Activated CD8-positive, alpha-beta T cell treated with anti-CD3 and anti-CD28 coated beads, Interleukin-2, amount 10 ng/mL, durations not matched to agents 7 days and 5 days (primary cell): ENCODE data around the gene MMAA. TPM values are rescaled to one million over a fixed set of nuclear protein-coding genes. Genes with fewer than 3 reads are reported as not detected.
"Not testable (repeated sequence)": the region's sequence is repeated elsewhere in the genome, so short reads cannot be mapped to it uniquely, and the experiment has no call there.

ENCODE experiments used
- ATAC-seq: fragments of 150-1000 bp; cut with Tn5 transposase; one replicate; pipeline ENCODE4 v1.10.0; 2021; ENCODE audit warnings: moderate library complexity
- CTCF ChIA-PET: fragments of 350-600 bp; sonication (Branson Sonifier 250); formaldehyde crosslinking; loops from one replicate; lab custom pipeline; 2021; ENCODE audit warnings: antibody characterized with exemption; lab: Charles Lee
- POLR2A ChIA-PET: fragments of 350-600 bp; sonication (Branson Sonifier 250); formaldehyde crosslinking; loops from one replicate; lab custom pipeline; 2021; ENCODE audit warnings: antibody characterized with exemption; lab: Charles Lee
- DNase-seq: peaks from one replicate; pipeline ENCODE4 v3.0.0-alpha.2; 2020
- H3K27ac Mint-ChIP-seq: one replicate; pipeline ENCODE4 v1.8.0; 2021; ENCODE audit warnings: mild to moderate bottlenecking, mixed read lengths
- H3K27me3 Mint-ChIP-seq: one replicate; pipeline ENCODE4 v1.8.0; 2021; ENCODE audit warnings: low read depth, mixed read lengths
- H3K36me3 Mint-ChIP-seq: one replicate; pipeline ENCODE4 v1.8.0; 2021; ENCODE audit warnings: low read depth, mixed read lengths
- H3K4me1 Mint-ChIP-seq: one replicate; pipeline ENCODE4 v1.8.0; 2021; ENCODE audit warnings: low read depth, mixed read lengths
- H3K4me3 Mint-ChIP-seq: one replicate; pipeline ENCODE4 v1.8.0; 2021; ENCODE audit warnings: mild to moderate bottlenecking, mixed read lengths
- H3K9me3 Mint-ChIP-seq: one replicate; pipeline ENCODE4 v1.8.0; 2022; ENCODE audit warnings: mixed read lengths; ENCODE audit not compliant: insufficient read depth
- total RNA-seq, 2 experiments: library from RNA; stranded (reverse); gene quantifications; one replicate each; pipeline ENCODE4 v1.2.3, GENCODE V29; 2021

Gene MMAA
- total RNA-seq, 2 experiments from 2014 or later, result 6.8 to 8.2 TPM

DNA sequence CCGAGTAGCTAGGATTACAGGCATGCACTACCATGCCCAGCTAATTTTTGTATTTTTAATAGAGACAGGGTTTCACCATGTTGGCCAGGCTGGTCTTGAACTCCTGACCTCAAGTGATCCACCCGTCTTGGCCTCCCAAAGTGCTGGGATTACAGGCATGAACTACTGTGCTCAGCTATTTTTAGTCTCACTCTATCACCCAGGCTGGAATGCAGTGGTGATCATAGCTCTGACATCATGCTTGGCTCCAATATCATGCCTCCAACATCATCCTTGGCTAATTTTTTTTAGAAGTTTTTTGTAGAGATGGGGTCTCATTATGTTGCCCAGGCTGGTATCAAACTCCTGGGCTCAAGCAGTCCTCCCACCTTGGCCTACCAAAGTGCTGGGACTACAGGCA, 21.1 kb downstream of the MMAA start:
- ATAC-seq, H3K27me3 Mint-ChIP-seq, DNase-seq, H3K4me3 Mint-ChIP-seq, H3K27ac Mint-ChIP-seq, CTCF ChIA-PET, H3K9me3 Mint-ChIP-seq: not testable (repeated sequence)
- POLR2A ChIA-PET, result interaction anchor here (0.6 kb wide), 1 partner anchor 887 kb away, joined by 3 read pairs; no protein-coding TSS in a partner anchor
- Mint-ChIP-seq H3K4me1 (peaks cover 11% of the 10 kb centered on the region), H3K36me3 (peaks cover 17% of the 10 kb centered on the region)

- no peak for ATAC-seq
- POLR2A ChIA-PET, result no interaction called here
- CTCF ChIA-PET, result interaction anchor here (0.7 to 1.8 kb wide), 3 partner anchors 10 to 34 kb away, joined by 3 to 6 read pairs (median 3); no protein-coding TSS in a partner anchor
These were observed 24.1 kb downstream of the MMAA start for GRCh38 chr4:145643295-145643694.

GRCh38 chr4:145644699-145645098, 25.5 kb downstream of the MMAA start:
- Mint-ChIP-seq H3K36me3 (peaks cover 12% of the 10 kb centered on the region), H3K4me3 (no peak overlapping the region), H3K4me1 (no peaks in the 10 kb centered on the region), H3K27me3 (no peaks in the 10 kb centered on the region), H3K27ac (no peak overlapping the region), H3K9me3 (no peaks in the 10 kb centered on the region)
- ATAC-seq (no peak), DNase-seq (no peak)
- ChIA-PET POLR2A (no interaction called here), CTCF (no interaction called here)

More at GRCh38 chr4:145643295-145643694, 24.1 kb downstream of the MMAA start:
- no peak for DNase-seq
- peaks cover 7% of the 10 kb centered on the region for H3K4me1 Mint-ChIP-seq
- H3K9me3 Mint-ChIP-seq, result no peaks in the 10 kb centered on the region
- H3K27me3 Mint-ChIP-seq, result no peaks in the 10 kb centered on the region
- no peak overlapping the region for H3K4me3 Mint-ChIP-seq
- no peak overlapping the region for H3K27ac Mint-ChIP-seq
- peaks cover 18% of the 10 kb centered on the region for H3K36me3 Mint-ChIP-seq

DNA sequence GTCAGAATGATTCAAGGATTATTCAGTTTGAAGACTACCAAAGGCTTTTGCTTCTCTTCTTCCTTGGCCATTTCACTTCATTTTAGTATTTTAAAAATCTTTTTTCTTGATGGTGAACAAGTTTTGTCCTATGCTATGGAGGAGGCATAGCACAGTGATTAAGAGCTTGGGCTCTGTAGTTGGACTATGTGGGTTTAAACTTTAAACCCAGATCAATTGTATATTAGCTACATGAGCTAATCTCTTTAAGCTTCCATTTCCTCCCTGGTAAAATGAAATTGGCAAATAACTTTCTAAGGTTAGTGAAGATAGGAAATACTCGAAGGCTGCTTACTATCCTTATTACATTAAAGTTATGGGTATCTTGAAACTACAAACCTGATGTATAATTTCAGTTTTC, 37.0 kb downstream of the MMAA start:
- peaks cover 8% of the 10 kb centered on the region for H3K9me3 Mint-ChIP-seq

GRCh38 chr4:145660064-145660463, 40.9 kb downstream of the MMAA start:
- POLR2A ChIA-PET, result no interaction called here
- peaks cover 14% of the 10 kb centered on the region for H3K9me3 Mint-ChIP-seq
- CTCF ChIA-PET, result no interaction called here
- no peaks in the 10 kb centered on the region for H3K4me1 Mint-ChIP-seq
- H3K36me3 Mint-ChIP-seq, result peaks cover 51% of the 10 kb centered on the region
- DNase-seq (no peak), ATAC-seq (no peak)
- no peaks in the 10 kb centered on the region for H3K27me3 Mint-ChIP-seq
- H3K27ac Mint-ChIP-seq, result no peak overlapping the region
- H3K4me3 Mint-ChIP-seq, result no peak overlapping the region

More for the DNA sequence above, 37.0 kb downstream of the MMAA start:
- Mint-ChIP-seq H3K36me3 (peaks cover 62% of the 10 kb centered on the region), H3K27me3 (no peaks in the 10 kb centered on the region), H3K4me3 (no peak overlapping the region), H3K27ac (no peak overlapping the region), H3K4me1 (no peaks in the 10 kb centered on the region)
- POLR2A ChIA-PET, result no interaction called here
- DNase-seq (no peak), ATAC-seq (no peak)
- CTCF ChIA-PET, result interaction anchor here (1.2 to 1.5 kb wide), 2 partner anchors 36 to 46 kb away, joined by 3 read pairs; no protein-coding TSS in a partner anchor

- Mint-ChIP-seq H3K4me3 (no peak overlapping the region), H3K4me1 (no peaks in the 10 kb centered on the region), H3K36me3 (peaks cover 27% of the 10 kb centered on the region), H3K27me3 (no peaks in the 10 kb centered on the region), H3K9me3 (peaks cover 9% of the 10 kb centered on the region), H3K27ac (no peak overlapping the region)
- POLR2A ChIA-PET, result no interaction called here
- CTCF ChIA-PET, result no interaction called here
- DNase-seq (no peak), ATAC-seq (no peak)
These were observed 44.0 kb downstream of the MMAA start for GRCh38 chr4:145663194-145663593.

GRCh38 chr4:145665773-145666172, 46.6 kb downstream of the MMAA start:
- no peak for DNase-seq
- ChIA-PET POLR2A (no interaction called here), CTCF (no interaction called here)
- no peak overlapping the region for H3K4me3 Mint-ChIP-seq
- H3K27me3 Mint-ChIP-seq, result no peaks in the 10 kb centered on the region
- no peaks in the 10 kb centered on the region for H3K4me1 Mint-ChIP-seq
- ATAC-seq, result no peak
- no peak overlapping the region for H3K27ac Mint-ChIP-seq
- H3K9me3 Mint-ChIP-seq, result peaks cover 6% of the 10 kb centered on the region
- H3K36me3 Mint-ChIP-seq, result peaks cover 6% of the 10 kb centered on the region

DNA sequence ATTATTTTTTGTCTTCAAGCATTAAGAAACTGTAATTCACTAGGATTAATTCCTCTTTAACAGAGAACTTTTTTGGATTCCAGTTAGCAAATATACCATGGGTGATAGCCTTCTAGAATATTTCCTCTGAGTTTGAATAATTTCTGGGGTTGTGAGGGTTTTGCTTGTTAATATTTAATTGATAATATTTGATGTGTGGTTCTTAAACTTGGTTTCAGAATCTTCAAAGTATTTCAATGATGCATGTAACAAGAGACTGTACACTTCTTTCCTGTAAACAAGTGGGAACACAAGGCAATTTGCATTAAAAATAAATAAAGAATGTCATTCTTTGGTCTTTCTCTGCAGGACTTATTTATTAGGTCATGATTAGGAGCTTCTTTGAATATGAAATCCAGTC, 51.2 kb downstream of the MMAA start:
- Mint-ChIP-seq H3K27ac (no peak overlapping the region), H3K36me3 (no peaks in the 10 kb centered on the region), H3K9me3 (no peaks in the 10 kb centered on the region), H3K4me1 (peaks cover 2% of the 10 kb centered on the region), H3K4me3 (no peak overlapping the region), H3K27me3 (no peaks in the 10 kb centered on the region)
- ATAC-seq, result no peak
- DNase-seq, result no peak
- POLR2A ChIA-PET, result no interaction called here
- CTCF ChIA-PET, result no interaction called here

- no peaks in the 10 kb centered on the region for H3K36me3 Mint-ChIP-seq
- H3K4me1 Mint-ChIP-seq, result no peaks in the 10 kb centered on the region
- no peak overlapping the region for H3K27ac Mint-ChIP-seq
- CTCF ChIA-PET, result no interaction called here
- no peak overlapping the region for H3K4me3 Mint-ChIP-seq
- DNase-seq (no peak), ATAC-seq (no peak)
- POLR2A ChIA-PET, result no interaction called here
- no peaks in the 10 kb centered on the region for H3K9me3 Mint-ChIP-seq
- peaks cover 7% of the 10 kb centered on the region for H3K27me3 Mint-ChIP-seq
These were observed 60.3 kb downstream of the MMAA start for GRCh38 chr4:145679520-145679919.

GRCh38 chr4:145679991-145680455, 60.8 kb downstream of the MMAA start, which contains the start of gene C4orf51:
TSS of gene C4orf51 (plus strand) at chr4:145680146. CDS start at chr4:145680204, 58 bp downstream.
- CTCF ChIA-PET, result no interaction called here

GRCh38 chr4:145680902-145681301, 61.7 kb downstream of the MMAA start:
- ChIA-PET CTCF (no interaction called here), POLR2A (no interaction called here)
- Mint-ChIP-seq H3K4me3 (no peak overlapping the region), H3K36me3 (no peaks in the 10 kb centered on the region), H3K4me1 (no peaks in the 10 kb centered on the region), H3K9me3 (no peaks in the 10 kb centered on the region), H3K27me3 (peaks cover 7% of the 10 kb centered on the region), H3K27ac (no peak overlapping the region)
- DNase-seq, result no peak
- ATAC-seq, result no peak

More at GRCh38 chr4:145679991-145680455, 60.8 kb downstream of the MMAA start, which contains the start of gene C4orf51:
- Mint-ChIP-seq H3K36me3 (no peaks in the 10 kb centered on the region), H3K4me3 (no peak within 1 kb of the TSS), H3K4me1 (no peaks in the 10 kb centered on the region), H3K27ac (no peak within 1 kb of the TSS), H3K27me3 (peaks cover 7% of the 10 kb centered on the region), H3K9me3 (no peaks in the 10 kb centered on the region)
- DNase-seq (no peak), ATAC-seq (no peak)
- POLR2A ChIA-PET, result no interaction called here

DNA sequence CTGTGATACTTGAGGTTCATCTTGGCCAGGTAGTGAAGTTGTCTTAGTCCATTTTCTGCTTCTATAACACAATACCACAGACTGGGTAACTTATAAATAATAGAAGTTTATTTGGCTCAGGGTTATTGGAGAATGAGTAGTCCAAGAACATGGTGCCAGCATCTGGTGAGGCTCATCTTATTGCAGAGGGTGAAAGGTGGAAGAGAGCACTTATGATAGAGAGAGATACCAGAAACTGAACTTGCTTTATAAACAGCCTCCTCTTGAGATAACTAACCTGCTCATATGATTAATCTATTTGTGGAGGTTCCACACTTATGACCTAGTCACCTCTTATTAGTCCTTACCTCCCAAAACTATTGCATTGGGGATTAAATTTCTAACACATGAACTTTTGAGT, 62.3 kb downstream of the MMAA start:
- Mint-ChIP-seq H3K4me3 (no peak overlapping the region), H3K9me3 (no peaks in the 10 kb centered on the region), H3K27me3 (peaks cover 7% of the 10 kb centered on the region), H3K27ac (no peak overlapping the region), H3K4me1 (no peaks in the 10 kb centered on the region), H3K36me3 (no peaks in the 10 kb centered on the region)
- POLR2A ChIA-PET, result no interaction called here
- no peak for DNase-seq
- CTCF ChIA-PET, result no interaction called here
- ATAC-seq, result no peak

- DNase-seq (no peak), ATAC-seq (no peak)
- Mint-ChIP-seq H3K27me3 (peaks cover 7% of the 10 kb centered on the region), H3K9me3 (no peaks in the 10 kb centered on the region), H3K36me3 (no peaks in the 10 kb centered on the region), H3K27ac (no peak overlapping the region), H3K4me1 (no peaks in the 10 kb centered on the region), H3K4me3 (no peak overlapping the region)
- ChIA-PET POLR2A (no interaction called here), CTCF (no interaction called here)
These were observed 62.8 kb downstream of the MMAA start for GRCh38 chr4:145681956-145682355.
